HFFc6 (cell line): ENCODE measurements around the gene ZBTB14. TPM values are rescaled to one million over a fixed set of nuclear protein-coding genes. Genes with fewer than 3 reads are reported as not detected.

Source experiments
- DNase-seq: peaks from one replicate; pipeline ENCODE4 v3.0.0-alpha.2; 2018
- H3K27ac Mint-ChIP-seq: 2 replicates; pipeline ENCODE4 v1.8.0; 2020; ENCODE audit warnings: mild to moderate bottlenecking, mixed read lengths
- H3K27me3 Mint-ChIP-seq: 2 replicates; pipeline ENCODE4 v1.8.0; 2021; ENCODE audit warnings: mild to moderate bottlenecking, moderate library complexity, mixed read lengths; ENCODE audit not compliant: insufficient read depth
- H3K36me3 Mint-ChIP-seq: 2 replicates; pipeline ENCODE4 v1.8.0; 2021; ENCODE audit warnings: low read depth, mixed read lengths
- H3K4me1 Mint-ChIP-seq: 2 replicates; pipeline ENCODE4 v1.8.0; 2020; ENCODE audit warnings: low read depth, mixed read lengths
- H3K4me3 Mint-ChIP-seq: 2 replicates; pipeline ENCODE4 v1.8.0; 2020; ENCODE audit warnings: mild to moderate bottlenecking, moderate library complexity, mixed read lengths
- H3K9me3 Mint-ChIP-seq: 2 replicates; pipeline ENCODE4 v1.8.0; 2020; ENCODE audit warnings: mild to moderate bottlenecking, mixed read lengths
- CTCF ChIP-seq: fragments of 200-600 bp; sonication (generic); IDR thresholded peaks from 2 replicates; pipeline ENCODE4 v1.5.0; 2021; ENCODE audit warnings: antibody characterized with exemption, mild to moderate bottlenecking
- total RNA-seq, 6 experiments: library from RNA; stranded (reverse); fragmentation: NEBNext Ultra II Directional; extraction: Animal tissue kit (Norgen Biotek cat#: 25700); gene quantifications; 2 replicates in 1 of 6; 3 replicates in 5 of 6; pipeline ENCODE4 v1.2.3, GENCODE V29; 2021

The ZBTB14 gene
- total RNA-seq, 6 experiments from 2014 or later, result 5.9 to 6.6 (median 6.3) TPM

GRCh38 chr18:5288517-5288935 lies 7.0 kb downstream of the ZBTB14 start:
- TF ChIP-seq CTCF, result no peak
- no peak overlapping the region for H3K27ac Mint-ChIP-seq
- DNase-seq, result no peak
- peaks cover 8% of the 10 kb centered on the region for H3K4me1 Mint-ChIP-seq
- H3K27me3 Mint-ChIP-seq, result no peaks in the 10 kb centered on the region; the same call in 1 of the 2 replicates
- H3K9me3 Mint-ChIP-seq, result no peaks in the 10 kb centered on the region
- H3K4me3 Mint-ChIP-seq, result no peak overlapping the region
- peaks cover 9% of the 10 kb centered on the region for H3K36me3 Mint-ChIP-seq

- Mint-ChIP-seq H3K4me3 (no peak overlapping the region), H3K27me3 (no peaks in the 10 kb centered on the region; the same call in 1 of the 2 replicates), H3K9me3 (no peaks in the 10 kb centered on the region), H3K36me3 (peaks cover 9% of the 10 kb centered on the region), H3K4me1 (peaks cover 8% of the 10 kb centered on the region), H3K27ac (no peak overlapping the region)
- DNase-seq, result no peak
- no peak for TF ChIP-seq CTCF
Measured at GRCh38 chr18:5287854-5288253, 7.7 kb downstream of the ZBTB14 start.

- no peaks in the 10 kb centered on the region for H3K9me3 Mint-ChIP-seq
- H3K4me3 Mint-ChIP-seq, result no peak overlapping the region
- H3K27ac Mint-ChIP-seq, result no peak overlapping the region
- peaks cover 8% of the 10 kb centered on the region for H3K4me1 Mint-ChIP-seq
- DNase-seq, result no peak
- no peak for TF ChIP-seq CTCF
- H3K27me3 Mint-ChIP-seq, result no peaks in the 10 kb centered on the region; the same call in 1 of the 2 replicates
- peaks cover 4% of the 10 kb centered on the region for H3K36me3 Mint-ChIP-seq
Measured at GRCh38 chr18:5286525-5286924, 9.0 kb downstream of the ZBTB14 start.

DNA sequence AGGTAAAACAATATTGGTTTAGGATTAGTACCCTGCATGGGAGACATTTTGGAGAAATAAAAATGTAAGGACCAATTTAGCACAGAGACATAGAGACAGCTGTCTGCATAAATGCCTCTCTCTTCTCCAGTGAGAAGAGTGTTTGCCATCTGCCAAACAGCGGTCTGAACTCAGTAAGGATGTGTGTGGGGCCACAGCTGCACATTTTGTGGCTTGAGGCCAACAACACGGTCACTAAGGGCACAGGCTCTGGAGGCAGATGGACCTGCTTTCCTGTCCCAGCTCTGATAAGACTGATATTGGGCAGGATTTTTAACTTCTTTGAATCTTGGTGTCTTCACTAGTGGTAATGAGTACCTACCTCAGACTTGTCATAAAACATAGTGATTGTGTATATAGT lies 10.2 kb downstream of the ZBTB14 start:
- Mint-ChIP-seq H3K4me3 (no peak overlapping the region), H3K36me3 (no peaks in the 10 kb centered on the region), H3K27ac (no peak overlapping the region), H3K9me3 (no peaks in the 10 kb centered on the region), H3K4me1 (peaks cover 8% of the 10 kb centered on the region), H3K27me3 (no peaks in the 10 kb centered on the region; the same call in 1 of the 2 replicates)
- TF ChIP-seq CTCF, result no peak
- DNase-seq, result no peak

DNA sequence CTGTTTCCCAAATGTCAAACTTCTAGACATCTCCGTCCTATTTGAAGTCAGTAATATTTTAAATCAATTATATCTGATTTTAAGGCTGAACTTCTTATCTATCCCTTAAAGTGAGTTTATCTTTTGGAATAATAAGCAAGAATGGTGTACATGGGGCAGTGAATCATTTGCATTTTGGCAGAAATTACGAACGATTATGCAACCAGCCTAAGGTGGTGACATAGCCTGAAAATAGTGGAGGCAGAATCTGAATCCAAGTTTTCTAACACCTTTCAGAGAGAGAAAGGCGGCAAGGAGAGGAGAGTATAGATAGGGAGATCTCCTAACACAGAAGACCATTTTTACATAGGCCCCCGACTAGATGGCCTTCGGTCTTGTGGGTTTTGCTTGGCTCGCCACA lies 10.7 kb downstream of the ZBTB14 start:
- no peak for TF ChIP-seq CTCF
- Mint-ChIP-seq H3K4me1 (peaks cover 8% of the 10 kb centered on the region), H3K27me3 (no peaks in the 10 kb centered on the region; the same call in 1 of the 2 replicates), H3K4me3 (no peak overlapping the region), H3K27ac (no peak overlapping the region), H3K36me3 (no peaks in the 10 kb centered on the region), H3K9me3 (no peaks in the 10 kb centered on the region)
- no peak for DNase-seq

- H3K9me3 Mint-ChIP-seq, result 0 out of 2 replicates have a peak, but pooled peaks cover 5% of the 10 kb centered on the region
- no peaks in the 10 kb centered on the region for H3K36me3 Mint-ChIP-seq
- DNase-seq, result no peak
- no peak for TF ChIP-seq CTCF
- no peak overlapping the region for H3K4me3 Mint-ChIP-seq
- no peaks in the 10 kb centered on the region; the same call in 1 of the 2 replicates for H3K27me3 Mint-ChIP-seq
- H3K4me1 Mint-ChIP-seq, result peaks cover 8% of the 10 kb centered on the region
- H3K27ac Mint-ChIP-seq, result no peak overlapping the region
Measured at GRCh38 chr18:5282770-5283169, 12.8 kb downstream of the ZBTB14 start.
